Stimulated activated CD8-positive, alpha-beta memory T cell treated with anti-CD3 and anti-CD28 coated beads, Interleukin-12 subunit alpha, Interleukin-12 subunit beta, amount 100 ng/mL, for 24 hours (primary cell): Measurements from ENCODE around the gene NMU.
"Not testable (repeated sequence)": the region's sequence is repeated elsewhere in the genome, so short reads cannot be mapped to it uniquely, and the experiment has no call there.

Source experiments
- DNase-seq: peaks from one replicate; pipeline ENCODE4 v3.0.0-alpha.2; 2020; ENCODE audit errors: extremely low read depth

Gene NMU

GRCh38 chr4:55635741-55636655 lies at the start of gene NMU:
Gene NMU, minus strand, starts transcription at chr4:55636298. Its CDS starts 106 bp downstream, at chr4:55636192.
- DNase-seq: no peak

- DNase-seq: no peak
Measured at GRCh38 chr4:55684276-55684675, 48.2 kb upstream of the NMU start.

GRCh38 chr4:55682797-55683196 lies 46.7 kb upstream of the NMU start:
- not testable (repeated sequence) for DNase-seq

GRCh38 chr4:55682295-55682694 lies 46.2 kb upstream of the NMU start:
- no peak for DNase-seq

- no peak for DNase-seq
Measured at GRCh38 chr4:55681430-55681829, 45.3 kb upstream of the NMU start.

GRCh38 chr4:55675196-55675793 lies 39.2 kb upstream of the NMU start:
- no peak for DNase-seq

GRCh38 chr4:55673424-55673823 lies 37.3 kb upstream of the NMU start:
- no peak for DNase-seq

- DNase-seq: no peak
Measured at GRCh38 chr4:55671667-55672066, 35.6 kb upstream of the NMU start.

GRCh38 chr4:55670695-55671094 lies 34.6 kb upstream of the NMU start:
- no peak for DNase-seq

GRCh38 chr4:55668449-55668848 lies 32.4 kb upstream of the NMU start:
- no peak for DNase-seq

GRCh38 chr4:55666535-55666934 lies 30.4 kb upstream of the NMU start:
- no peak for DNase-seq

GRCh38 chr4:55663145-55663544 lies 27.0 kb upstream of the NMU start:
- no peak for DNase-seq

- no peak for DNase-seq
Measured at GRCh38 chr4:55661398-55662056, 25.4 kb upstream of the NMU start.

GRCh38 chr4:55658657-55659056 lies 22.6 kb upstream of the NMU start:
- DNase-seq: no peak

GRCh38 chr4:55654131-55654530 lies 18.0 kb upstream of the NMU start:
- DNase-seq: no peak

GRCh38 chr4:55650483-55650882 lies 14.4 kb upstream of the NMU start:
- no peak for DNase-seq

GRCh38 chr4:55637272-55637820 lies 1.2 kb upstream of the NMU start:
- no peak for DNase-seq

- DNase-seq: no peak
Measured at GRCh38 chr4:55636656-55636999, 530 bp upstream of the NMU start.

GRCh38 chr4:55635282-55635681 lies 816 bp downstream of the NMU start:
- DNase-seq: no peak

- DNase-seq: no peak
Measured at GRCh38 chr4:55634417-55635128, 1.5 kb downstream of the NMU start.

GRCh38 chr4:55633903-55634302 lies 2.2 kb downstream of the NMU start:
- no peak for DNase-seq

GRCh38 chr4:55625835-55626234 lies 10.3 kb downstream of the NMU start:
- no peak for DNase-seq
